ENCODE measurements around the gene C19orf73.

GRCh38 chr19:49084206-49085019, 34.5 kb downstream of the C19orf73 start:
- TF ChIP-seq, protein P1, sequence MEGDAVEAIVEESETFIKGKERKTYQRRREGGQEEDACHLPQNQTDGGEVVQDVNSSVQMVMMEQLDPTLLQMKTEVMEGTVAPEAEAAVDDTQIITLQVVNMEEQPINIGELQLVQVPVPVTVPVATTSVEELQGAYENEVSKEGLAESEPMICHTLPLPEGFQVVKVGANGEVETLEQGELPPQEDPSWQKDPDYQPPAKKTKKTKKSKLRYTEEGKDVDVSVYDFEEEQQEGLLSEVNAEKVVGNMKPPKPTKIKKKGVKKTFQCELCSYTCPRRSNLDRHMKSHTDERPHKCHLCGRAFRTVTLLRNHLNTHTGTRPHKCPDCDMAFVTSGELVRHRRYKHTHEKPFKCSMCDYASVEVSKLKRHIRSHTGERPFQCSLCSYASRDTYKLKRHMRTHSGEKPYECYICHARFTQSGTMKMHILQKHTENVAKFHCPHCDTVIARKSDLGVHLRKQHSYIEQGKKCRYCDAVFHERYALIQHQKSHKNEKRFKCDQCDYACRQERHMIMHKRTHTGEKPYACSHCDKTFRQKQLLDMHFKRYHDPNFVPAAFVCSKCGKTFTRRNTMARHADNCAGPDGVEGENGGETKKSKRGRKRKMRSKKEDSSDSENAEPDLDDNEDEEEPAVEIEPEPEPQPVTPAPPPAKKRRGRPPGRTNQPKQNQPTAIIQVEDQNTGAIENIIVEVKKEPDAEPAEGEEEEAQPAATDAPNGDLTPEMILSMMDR (IDR thresholded peaks at IDR 0.05) = no peak
- no peak for TF ChIP-seq SIN3A (IDR thresholded peaks at IDR 0.05; ENCODE audit: borderline replicate concordance, insufficient read depth, low read depth, low read length)
